ENCODE results near the gene FBXO31.

The FBXO31 gene

DNA sequence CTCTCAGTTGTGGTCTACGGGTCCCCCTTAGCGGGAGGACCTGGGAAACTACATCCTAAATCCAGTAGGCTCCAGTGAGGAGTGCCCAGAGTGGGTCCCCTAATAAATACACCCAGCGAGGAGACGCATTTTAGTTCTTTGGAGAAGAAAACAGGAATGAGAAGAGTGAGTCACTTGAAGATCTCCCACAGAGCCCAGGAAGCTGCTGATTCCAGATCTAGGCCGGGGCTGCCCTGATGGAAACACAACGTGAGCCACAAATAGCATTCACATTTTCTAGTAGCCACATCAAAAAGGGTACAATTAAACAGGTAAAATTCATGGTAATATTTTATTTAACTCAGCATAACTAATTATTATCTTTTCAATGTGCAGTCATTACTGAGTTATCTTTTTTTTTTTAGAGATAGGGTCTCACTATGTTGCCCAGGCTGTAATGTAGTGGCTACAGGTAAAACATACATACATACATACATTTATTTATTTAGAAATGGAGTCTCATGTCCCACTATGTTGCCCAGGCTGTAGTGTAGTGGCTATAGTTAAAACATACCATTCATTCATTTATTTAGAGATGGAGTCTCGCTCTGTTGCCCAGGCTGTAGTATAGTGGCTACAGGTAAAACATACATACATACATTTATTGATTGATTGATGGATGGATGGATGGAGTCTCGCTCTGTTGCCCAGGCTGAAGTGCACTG is 21.5 kb downstream of the FBXO31 start:
- DNase-seq = no peak

GRCh38 chr16:87360862-87361610 is 22.5 kb downstream of the FBXO31 start:
- no peak for DNase-seq

DNA sequence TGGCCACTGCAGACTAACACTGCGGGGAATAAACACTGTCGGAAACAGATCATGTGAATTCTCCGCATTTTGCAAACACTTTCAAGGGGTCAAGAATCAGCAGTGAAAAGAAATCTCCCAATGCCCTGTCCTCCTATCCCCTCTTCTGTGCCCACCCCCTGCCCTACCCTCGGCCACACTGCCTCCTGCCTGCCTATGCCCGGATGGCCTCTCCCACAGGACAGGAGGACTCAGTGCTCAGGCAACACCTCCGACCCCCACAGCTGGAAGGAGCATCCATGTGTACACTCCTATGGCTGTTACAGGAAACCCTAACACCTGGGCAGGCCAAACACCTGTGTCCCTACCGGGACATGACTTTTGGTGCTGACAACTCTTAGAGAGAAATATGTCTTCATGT is 24.5 kb downstream of the FBXO31 start:
- DNase-seq = no peak

DNA sequence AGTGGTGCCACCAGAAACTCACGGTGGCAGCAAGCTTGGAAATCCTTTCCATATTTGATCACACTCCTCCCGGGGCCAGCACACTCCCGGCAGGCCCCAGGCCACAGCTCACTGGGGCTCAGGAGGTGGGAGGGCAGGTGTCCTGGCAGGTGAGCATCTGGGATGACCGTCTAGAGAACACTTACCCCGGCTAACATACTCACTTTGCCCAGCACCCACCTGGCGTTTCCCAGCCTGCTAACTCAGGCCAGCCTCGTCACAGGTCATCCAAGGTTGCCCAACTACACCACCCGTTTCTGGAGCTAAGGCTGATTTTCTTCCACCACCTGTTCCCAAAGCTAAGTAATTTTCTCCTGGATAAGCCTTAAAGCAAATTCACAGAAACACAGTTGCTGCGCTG is 24.9 kb downstream of the FBXO31 start:
- no peak for DNase-seq

DNA sequence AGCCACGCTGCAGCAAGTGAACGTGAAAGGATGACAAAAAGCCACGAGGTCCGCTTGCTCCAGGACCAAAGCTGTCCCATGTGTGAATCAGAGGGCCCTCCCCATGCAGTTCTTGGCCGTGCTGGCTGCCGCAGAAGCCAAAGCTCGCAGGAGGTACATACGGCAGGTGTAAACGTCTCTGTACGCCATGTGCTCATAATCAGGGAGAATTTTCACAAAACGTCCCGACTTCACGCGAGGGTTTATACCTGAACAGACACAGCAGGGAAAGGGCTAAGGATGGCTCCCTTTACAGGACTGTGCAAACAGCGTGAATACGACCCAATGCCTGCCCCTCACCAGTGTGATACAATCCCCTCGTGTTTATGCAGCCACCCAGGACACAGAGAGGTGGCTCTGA is 25.3 kb downstream of the FBXO31 start:
- DNase-seq = no peak

DNA sequence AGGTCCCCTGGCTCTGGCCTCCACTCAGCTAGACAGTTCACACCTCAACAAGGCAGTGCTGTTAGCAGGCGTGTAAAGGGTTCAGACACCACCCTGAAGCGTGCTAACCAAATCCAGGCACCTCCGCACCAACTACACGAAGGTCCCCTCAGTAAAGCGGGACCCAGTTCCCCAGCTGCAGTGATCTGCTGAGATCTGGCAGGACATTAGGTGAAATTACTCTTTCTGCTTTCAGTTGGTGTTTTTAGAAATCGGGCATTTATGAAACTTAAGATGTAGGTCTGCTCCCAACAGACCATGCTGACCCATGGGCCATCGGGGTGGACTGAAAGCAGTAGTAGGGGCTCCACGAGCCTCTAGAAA is 27.1 kb downstream of the FBXO31 start:
- DNase-seq = no peak

DNA sequence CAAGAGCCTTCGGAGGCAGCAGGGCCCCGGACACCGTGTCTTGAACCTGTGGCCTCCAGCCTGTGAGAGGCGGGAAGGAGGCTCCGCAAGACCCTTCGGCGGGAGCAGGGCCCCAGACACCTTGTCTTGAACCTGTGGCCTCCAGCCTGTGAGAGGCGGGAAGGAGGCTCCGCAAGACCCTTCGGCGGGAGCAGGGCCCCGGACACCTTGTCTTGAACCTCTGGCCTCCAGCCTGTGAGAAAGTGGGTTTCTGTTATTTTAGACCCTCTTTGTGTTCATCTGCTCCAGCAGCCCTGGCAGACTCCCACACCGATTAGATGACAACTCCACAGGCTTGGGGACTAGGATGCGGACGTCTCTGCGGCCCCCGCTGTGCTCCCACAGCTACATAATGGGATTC is 30.0 kb downstream of the FBXO31 start:
- no peak for DNase-seq

DNA sequence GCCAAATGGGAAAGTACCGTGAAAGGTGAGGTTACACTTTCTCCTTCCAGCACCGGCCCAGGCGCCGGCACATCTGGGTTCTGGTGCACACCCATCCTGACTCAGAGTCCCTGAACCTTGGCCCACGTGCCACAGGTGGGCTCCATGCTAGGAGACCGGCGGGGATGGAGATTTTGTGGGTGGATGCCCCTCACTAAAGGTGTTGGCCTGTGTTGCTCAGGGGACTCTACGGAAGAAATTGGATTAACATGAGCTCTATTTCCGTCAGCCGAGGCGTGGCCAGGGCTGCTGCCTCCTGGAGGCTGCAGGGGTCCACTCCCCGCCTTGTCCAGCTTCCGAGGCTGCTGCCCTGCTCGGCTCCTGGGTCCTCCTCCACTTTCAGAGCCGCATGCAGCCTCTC is 30.8 kb downstream of the FBXO31 start:
- no peak for DNase-seq

DNA sequence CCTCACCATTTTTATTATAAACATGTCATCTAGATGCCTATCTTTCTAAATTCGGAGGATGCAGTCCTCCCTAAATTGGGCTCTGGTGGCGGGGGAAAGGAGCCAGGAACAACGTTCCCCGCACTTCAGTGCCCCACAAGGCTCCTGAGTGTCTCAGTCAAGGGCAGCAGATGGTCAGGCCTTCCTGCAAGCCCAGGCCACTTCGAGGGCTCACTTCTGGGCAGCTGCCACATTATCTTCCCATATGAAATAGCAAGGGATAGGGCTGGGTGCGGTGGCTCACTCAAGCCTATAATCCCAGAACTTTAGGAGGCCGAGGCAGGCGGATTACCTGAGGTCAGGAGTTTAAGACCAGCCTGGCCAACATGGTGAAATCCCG is 32.3 kb downstream of the FBXO31 start:
- no peak for DNase-seq

- no peak for DNase-seq
Measured at GRCh38 chr16:87350681-87351319, 32.8 kb downstream of the FBXO31 start.

DNA sequence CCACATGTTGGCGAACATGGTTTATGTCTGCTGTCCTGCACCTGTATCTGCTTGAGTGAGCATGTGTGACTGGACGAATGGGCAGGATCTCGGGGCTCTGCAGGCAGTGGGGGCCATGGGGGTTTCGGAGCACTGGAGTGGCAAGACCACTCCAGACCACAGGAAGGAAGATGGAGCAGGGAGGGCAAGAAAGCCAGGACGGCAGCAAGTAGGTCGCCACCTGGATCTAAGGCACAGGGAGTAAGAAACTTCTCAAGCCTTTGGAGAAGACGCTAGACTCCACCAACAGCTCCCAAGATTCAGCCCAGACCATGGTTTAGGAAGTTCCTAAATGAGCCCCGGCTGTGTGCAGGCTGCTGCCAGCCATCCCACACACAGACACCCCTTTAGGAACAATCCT is 33.5 kb downstream of the FBXO31 start:
- DNase-seq = no peak

- no peak for DNase-seq
Measured at GRCh38 chr16:87348616-87349157, 34.9 kb downstream of the FBXO31 start.

DNA sequence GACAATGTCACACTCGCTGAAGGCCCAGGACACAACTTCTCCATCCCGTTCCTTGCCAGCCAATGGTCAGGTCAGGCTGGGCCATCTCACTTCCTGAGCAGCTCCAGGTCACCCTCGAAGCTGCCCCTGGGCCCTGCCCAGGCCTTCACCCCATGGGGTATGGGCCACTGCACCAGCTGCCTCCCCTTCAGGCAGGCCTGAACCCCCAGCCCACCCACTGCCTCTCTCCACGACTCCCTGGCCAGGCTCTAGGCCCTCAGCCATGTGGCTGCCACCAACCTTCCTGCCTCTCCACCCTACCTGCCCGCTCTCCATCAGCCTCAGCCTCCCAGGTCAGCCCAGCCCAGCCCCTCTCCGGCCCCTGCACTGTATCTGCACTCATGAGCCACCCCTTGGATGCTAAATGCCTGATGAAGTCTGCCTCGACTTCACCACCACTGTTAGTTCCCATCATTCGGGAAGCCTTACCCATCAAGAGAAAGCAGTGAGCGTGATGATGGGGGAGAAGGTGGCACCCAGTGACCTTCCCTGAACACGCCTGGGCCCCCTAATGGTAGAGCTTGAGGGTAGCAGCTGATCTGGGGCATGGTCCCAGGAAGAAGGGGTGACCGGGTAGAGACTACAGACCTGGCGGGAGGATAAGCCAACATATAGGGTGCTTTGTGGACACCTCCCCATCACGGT is 35.5 kb downstream of the FBXO31 start:
- no peak for DNase-seq

GRCh38 chr16:87346517-87347060 is 37.0 kb downstream of the FBXO31 start:
- DNase-seq = no peak

DNA sequence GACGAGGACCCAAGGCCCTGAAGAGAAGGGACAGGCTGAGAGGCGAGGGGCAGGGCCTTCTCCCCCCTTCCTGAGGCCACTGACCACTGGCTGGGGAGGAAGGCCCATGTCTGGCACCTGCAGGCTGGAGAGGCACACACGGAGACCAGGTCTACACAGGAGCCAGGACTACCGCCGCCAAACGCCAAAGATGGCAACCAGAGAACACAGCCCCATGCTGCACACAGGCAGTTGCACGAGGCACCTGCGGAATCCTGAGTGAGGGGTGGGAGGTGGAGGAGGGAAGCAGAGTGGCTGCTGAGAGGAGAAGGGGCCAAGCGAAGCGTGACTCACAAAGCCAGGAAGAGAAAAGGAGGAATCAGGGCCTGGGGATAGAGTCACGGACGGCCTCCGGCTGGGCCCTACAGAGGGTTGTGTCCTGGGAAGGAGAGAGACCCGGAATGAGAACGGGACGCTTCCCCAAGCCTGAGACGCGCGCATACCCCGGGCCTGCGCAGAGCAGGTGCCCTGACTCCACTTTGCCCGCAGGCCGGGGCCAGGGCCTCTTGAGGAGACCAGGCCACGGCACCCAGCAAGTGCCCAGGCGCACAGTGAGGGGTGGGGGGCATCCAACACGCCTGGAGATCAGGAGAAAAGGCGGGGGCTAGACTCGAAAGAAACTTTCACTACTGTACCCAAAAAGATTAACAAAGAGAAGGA is 37.7 kb downstream of the FBXO31 start:
- DNase-seq = no peak

- peak; percentile 19 for DNase-seq
Measured at GRCh38 chr16:87344931-87345631, 38.5 kb downstream of the FBXO31 start.

GRCh38 chr16:87344165-87344930 is 39.2 kb downstream of the FBXO31 start:
- DNase-seq = no peak

DNA sequence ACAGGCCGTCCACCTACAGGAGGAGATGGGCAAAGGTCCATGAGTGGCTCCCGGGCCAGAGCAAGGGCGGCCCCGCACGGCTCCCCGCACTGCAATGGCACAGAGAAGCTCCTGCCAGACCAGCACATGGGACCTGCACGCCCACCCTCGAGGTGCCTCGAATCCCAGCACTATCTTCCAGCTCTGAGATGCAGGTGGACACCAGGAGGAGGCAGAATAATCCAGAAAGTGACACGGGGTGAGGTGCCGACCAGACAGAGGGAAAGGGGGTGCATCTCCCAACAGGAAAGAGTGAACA is 39.9 kb downstream of the FBXO31 start:
- DNase-seq = no peak

GRCh38 chr16:87342978-87343752 is 40.4 kb downstream of the FBXO31 start:
- DNase-seq = no peak

DNA sequence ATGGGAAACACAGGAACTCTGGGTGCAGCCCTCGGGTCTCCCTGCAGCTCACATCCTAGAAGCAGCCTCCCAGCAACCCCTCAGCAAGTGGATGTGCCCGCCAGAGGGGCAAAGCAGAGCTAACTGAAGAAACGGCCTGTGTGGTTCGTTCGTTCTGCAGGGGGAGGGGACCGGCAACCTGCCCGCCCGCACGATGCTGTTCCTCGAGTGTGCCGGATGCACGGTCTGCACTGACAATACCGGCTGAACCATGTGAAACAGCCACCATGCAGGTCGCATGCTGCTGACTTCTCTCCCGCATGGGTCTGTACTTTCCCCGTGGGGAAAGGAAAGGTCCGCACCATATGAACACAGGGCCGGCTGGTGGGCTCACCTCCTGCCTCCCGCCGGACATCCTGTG is 41.1 kb downstream of the FBXO31 start:
- DNase-seq = no peak
